ENCODE measurements around the gene SPRY1. TPM values are rescaled to one million over a fixed set of nuclear protein-coding genes. Genes with fewer than 3 reads are reported as not detected.
A peak's percentile ranks its signal among the peaks of the same experiment; 100 is the strongest.

Gene SPRY1
- total RNA-seq, 2 experiments from 2014 or later = 46.3 to 51.3 TPM

DNA sequence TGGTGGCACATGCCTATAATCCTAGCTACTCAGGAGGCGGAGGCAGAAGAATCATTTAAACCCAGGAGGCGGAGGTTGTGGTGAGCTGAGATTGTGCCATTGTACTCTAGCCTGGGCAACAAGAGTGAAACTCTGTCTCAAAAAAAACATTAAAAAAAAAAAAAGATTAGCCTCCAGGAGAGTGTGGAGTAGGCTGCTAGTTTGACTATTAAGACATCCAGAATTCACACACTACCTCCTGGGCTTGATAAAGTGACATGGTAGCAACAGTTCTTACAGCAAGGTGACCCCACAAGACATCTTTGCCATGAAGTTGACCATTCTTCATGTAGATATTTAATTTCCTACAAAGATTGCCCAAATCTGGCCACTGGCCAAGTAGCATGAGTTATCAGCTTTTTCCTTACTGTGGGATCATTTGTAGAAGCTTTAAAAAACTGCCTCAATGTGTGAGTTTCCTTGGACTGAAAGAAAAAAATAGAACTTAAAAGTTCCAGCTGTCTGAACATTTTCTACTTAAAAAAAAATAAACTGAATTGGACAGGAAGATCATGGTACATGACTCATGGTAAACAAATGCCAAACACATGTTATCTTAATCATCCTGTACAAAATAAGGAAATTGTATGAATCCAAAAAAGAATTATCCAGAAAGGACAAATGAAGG lies 35.3 kb upstream of the SPRY1 start:
- DNase-seq (no peak), ATAC-seq (ENCODE audit: low read depth) (no peak)
- Mint-ChIP-seq H3K36me3 (no peaks in the 10 kb centered on the region), H3K27me3 (peaks cover 4% of the 10 kb centered on the region), H3K27ac (no peak overlapping the region), H3K4me3 (no peak overlapping the region), H3K4me1 (peaks cover 4% of the 10 kb centered on the region), H3K9me3 (peaks cover 2% of the 10 kb centered on the region)
- POLR2A ChIA-PET = no interaction called here

DNA sequence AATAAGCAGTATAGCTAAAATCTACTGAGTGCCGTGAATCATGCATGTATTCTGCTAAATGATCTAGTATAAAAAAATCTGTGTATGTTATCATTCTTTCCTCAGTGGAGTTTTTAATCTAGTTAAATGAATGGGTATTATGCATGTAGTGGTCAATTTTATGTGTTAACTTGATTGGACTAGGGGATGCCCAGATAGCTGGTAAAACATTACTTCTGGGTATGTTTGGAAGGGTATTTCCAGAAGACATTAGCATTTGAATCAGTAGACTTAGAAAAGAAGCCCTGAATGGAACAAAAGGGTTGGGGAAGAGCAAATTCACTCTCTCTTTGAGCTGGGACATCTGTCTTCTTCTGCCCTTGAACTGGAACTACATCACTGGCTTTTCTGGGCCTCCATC lies 34.5 kb upstream of the SPRY1 start:
- peaks cover 4% of the 10 kb centered on the region for H3K4me1 Mint-ChIP-seq
- DNase-seq (no peak), ATAC-seq (ENCODE audit: low read depth) (no peak)
- H3K9me3 Mint-ChIP-seq = peaks cover 2% of the 10 kb centered on the region
- no peaks in the 10 kb centered on the region for H3K36me3 Mint-ChIP-seq
- H3K27ac Mint-ChIP-seq = no peak overlapping the region
- POLR2A ChIA-PET = no interaction called here
- no peak overlapping the region for H3K4me3 Mint-ChIP-seq
- peaks cover 3% of the 10 kb centered on the region for H3K27me3 Mint-ChIP-seq

DNA sequence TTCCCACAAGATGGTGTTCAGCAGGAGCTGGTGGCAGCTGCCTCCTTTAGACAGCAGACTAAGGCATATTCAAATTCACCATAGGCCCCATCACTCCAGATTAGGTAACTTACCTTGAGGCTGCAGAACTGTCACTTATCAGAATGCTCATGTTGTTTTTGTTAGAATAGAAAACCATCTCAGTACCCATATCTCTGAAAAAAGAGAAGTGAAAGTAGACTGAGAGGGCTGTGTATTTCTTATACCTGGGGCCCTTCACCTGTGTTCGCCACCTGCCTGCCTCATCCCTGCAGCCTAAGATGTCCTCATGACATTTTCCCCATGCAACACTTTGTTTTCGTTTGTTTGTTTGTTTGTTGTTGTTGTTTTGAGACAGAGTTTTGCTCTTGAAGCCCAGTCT lies 32.9 kb upstream of the SPRY1 start:
- POLR2A ChIA-PET = no interaction called here
- H3K9me3 Mint-ChIP-seq = peaks cover 2% of the 10 kb centered on the region
- no peak overlapping the region for H3K4me3 Mint-ChIP-seq
- H3K27ac Mint-ChIP-seq = no peak overlapping the region
- H3K27me3 Mint-ChIP-seq = no peaks in the 10 kb centered on the region
- ATAC-seq (ENCODE audit: low read depth) = no peak
- peaks cover 4% of the 10 kb centered on the region for H3K4me1 Mint-ChIP-seq
- H3K36me3 Mint-ChIP-seq = no peaks in the 10 kb centered on the region
- no peak for DNase-seq

DNA sequence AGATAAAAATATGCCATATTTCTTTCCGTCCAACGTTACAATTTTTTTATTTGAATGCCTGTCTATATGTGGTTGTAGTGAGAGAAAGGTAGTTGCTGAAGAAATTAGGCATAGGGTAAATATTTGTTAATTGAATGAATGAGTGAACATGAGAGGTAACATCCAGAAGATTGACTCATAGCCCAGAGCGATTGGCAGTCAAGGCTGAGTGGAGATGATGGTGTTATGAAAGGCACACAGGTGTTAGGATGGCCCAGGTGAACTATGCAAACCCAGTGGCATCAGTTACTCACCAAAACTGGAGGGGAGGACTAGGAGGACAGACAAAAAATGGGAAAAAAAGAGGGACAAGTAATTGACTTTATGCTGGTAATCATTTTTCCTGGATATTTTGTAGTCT lies 31.7 kb upstream of the SPRY1 start:
- Mint-ChIP-seq H3K27ac (no peak overlapping the region), H3K4me1 (no peaks in the 10 kb centered on the region), H3K4me3 (no peak overlapping the region), H3K36me3 (no peaks in the 10 kb centered on the region), H3K9me3 (no peaks in the 10 kb centered on the region), H3K27me3 (no peaks in the 10 kb centered on the region)
- ATAC-seq (ENCODE audit: low read depth) (no peak), DNase-seq (no peak)
- POLR2A ChIA-PET = no interaction called here

DNA sequence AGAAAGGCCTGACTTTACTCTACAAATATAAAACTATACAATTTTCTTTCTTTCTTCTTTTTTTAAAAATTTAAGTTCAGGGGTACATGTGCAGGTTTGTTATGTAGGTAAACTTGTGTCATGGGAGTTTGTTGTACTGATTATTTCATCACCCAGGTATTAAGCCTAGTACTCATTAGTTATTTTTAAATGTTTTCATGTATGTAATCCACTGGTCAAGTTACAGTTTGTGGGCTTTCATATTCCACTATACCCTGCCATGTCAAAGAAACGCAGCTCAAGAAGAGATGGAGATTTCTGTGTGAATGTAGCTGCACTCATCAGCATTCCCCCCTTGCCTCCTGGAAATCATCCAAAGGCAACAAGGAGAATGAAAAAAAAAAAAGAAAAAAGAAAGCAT lies 31.2 kb upstream of the SPRY1 start:
- ATAC-seq (ENCODE audit: low read depth) (no peak), DNase-seq (no peak)
- no peaks in the 10 kb centered on the region for H3K36me3 Mint-ChIP-seq
- POLR2A ChIA-PET = no interaction called here
- no peak overlapping the region for H3K27ac Mint-ChIP-seq
- H3K4me3 Mint-ChIP-seq = no peak overlapping the region
- no peaks in the 10 kb centered on the region for H3K9me3 Mint-ChIP-seq
- no peaks in the 10 kb centered on the region for H3K27me3 Mint-ChIP-seq
- no peaks in the 10 kb centered on the region for H3K4me1 Mint-ChIP-seq

DNA sequence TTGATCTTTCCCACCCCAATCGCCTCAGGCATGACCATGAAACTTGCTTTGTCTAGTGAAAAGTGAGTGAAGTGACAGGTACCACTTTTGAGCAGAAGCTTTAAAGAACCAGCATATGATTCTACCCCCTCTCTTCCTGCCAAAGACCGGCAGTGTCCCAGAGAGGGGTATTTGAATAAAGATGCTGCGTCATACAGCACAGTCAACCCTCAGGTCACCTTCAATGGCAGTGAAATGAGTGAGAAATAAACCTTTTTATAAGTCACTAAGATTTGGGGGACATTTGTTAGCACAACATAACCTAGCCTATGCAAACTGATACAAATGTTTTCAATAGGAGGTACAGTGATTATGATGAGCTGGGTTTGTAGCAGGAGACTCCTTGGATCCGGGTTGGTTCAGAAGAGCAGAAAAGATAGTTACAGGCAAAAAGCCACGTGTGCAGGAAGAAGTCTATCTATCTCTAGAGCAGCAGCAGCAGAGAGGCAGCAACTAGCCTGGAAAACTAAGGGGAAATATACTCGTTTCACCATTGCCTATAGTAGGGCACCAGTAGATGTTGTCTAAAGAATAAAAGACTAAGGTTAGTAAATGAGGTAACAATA lies 30.3 kb upstream of the SPRY1 start:
- DNase-seq (no peak), ATAC-seq (ENCODE audit: low read depth) (no peak)
- Mint-ChIP-seq H3K9me3 (no peaks in the 10 kb centered on the region), H3K27ac (no peak overlapping the region), H3K27me3 (no peaks in the 10 kb centered on the region), H3K36me3 (no peaks in the 10 kb centered on the region), H3K4me3 (no peak overlapping the region), H3K4me1 (no peaks in the 10 kb centered on the region)
- POLR2A ChIA-PET = no interaction called here

DNA sequence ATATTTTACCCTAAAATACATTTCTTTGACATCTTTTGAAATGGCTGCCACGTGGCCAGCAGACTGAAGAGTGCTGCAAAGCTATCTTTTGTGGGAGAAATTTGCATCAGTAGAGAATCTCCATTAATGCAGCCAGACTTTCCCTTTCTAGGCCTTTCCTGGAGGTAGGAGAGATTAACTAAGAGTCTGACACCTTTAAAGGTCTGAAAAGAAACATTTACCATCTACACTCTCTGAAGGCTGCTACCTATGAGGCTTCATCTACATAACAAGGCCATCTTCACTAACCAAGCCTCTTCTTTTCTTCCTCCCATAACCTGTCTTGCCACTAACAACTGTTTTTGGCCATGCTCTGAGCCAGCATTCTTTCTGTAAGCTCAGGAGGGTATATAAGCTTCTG lies 17.8 kb upstream of the SPRY1 start:
- Mint-ChIP-seq H3K27ac (no peak overlapping the region), H3K4me1 (peaks cover 3% of the 10 kb centered on the region), H3K36me3 (no peaks in the 10 kb centered on the region), H3K4me3 (no peak overlapping the region), H3K9me3 (peaks cover 1% of the 10 kb centered on the region), H3K27me3 (peaks cover 18% of the 10 kb centered on the region)
- DNase-seq (no peak), ATAC-seq (ENCODE audit: low read depth) (no peak)
- POLR2A ChIA-PET = no interaction called here

DNA sequence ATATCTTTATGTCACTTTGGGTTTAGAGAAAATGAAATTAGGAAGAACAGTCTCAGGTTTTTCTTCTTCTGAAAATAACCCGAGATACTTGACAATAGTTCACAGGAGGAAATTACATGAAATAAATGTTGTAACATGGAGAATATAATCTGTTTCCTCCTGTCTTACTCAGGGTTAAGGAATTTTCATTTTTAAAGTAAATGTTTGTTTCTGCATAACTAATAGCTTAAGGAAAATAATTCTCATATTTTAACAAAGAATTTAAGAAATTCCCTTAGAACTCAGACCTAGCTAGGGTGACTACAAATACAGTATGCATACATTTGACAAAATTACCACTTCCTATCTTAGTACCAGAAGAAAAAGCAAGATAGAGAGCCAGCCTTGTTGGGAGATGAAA lies 17.2 kb upstream of the SPRY1 start:
- DNase-seq (no peak), ATAC-seq (ENCODE audit: low read depth) (no peak)
- Mint-ChIP-seq H3K36me3 (no peaks in the 10 kb centered on the region), H3K27ac (no peak overlapping the region), H3K9me3 (peaks cover under 1% of the 10 kb centered on the region), H3K27me3 (peaks cover 18% of the 10 kb centered on the region), H3K4me3 (no peak overlapping the region), H3K4me1 (peaks cover 3% of the 10 kb centered on the region)
- POLR2A ChIA-PET = no interaction called here

DNA sequence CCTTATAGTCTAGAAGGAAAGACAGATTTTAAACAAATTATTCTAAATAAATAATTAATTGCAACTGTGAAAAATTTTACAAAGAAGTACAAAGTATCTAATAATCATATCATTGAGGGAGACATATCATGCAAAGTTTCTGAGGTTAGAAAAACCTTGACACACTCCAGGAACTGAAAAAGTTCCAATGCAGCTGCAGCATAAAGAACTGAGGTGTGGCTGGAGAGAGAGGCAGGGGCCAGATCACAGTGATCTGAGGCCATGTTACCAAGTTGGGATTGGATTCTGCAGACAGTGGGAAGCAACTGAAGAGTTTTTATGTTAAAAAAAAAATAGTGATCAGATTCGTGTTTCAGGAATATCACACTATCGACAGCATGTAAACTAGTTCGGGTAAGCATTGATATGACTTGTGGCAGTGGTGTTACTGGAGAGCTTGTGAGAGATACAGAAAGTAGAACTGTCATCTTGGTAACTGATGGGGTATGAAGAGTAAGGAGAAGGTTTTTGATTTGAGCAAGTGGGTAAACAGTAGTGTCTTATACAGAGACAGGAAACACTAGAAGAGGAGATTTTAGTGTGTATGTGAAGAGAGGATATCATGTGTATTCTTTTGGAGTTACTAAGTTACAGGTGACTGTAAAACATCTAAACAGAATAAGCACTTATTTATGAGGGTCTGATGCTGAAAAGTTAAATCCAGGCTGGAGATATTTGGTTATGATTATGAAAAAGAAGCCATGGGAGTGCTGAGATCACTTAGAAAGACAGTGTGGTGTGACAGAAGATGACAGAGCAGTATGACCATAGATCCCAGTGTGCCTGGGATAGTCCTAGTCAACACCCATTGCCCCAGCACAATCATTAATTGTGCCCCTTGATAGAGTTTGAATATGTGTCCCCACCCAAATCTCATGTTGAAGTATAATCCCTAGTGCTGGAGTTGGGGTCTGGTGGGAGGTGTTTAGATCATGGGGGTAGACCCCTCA lies 15.6 kb upstream of the SPRY1 start:
- POLR2A ChIA-PET = no interaction called here
- DNase-seq (no peak), ATAC-seq (ENCODE audit: low read depth) (no peak)
- Mint-ChIP-seq H3K9me3 (no peaks in the 10 kb centered on the region), H3K27ac (no peak overlapping the region), H3K4me1 (peaks cover 3% of the 10 kb centered on the region), H3K27me3 (peaks cover 13% of the 10 kb centered on the region), H3K36me3 (no peaks in the 10 kb centered on the region), H3K4me3 (no peak overlapping the region)

DNA sequence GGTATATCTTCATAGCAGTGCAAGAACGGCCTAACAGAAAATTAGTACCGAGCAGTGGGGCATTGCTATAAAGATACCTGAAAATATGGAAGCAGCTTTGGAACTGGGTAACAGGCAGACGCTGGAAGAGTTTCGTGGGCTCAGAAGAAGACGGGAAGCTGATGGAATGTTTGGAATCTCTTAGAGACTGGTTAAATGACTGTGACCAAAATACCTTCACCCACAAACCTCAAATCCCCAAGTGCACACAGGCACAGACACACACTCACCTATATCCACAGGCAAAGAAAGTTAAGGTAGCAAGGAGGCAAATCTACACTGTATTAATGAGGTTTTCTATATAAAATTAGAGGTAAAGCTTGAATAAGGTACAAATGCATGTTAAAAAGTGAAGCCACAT lies 14.6 kb upstream of the SPRY1 start:
- Mint-ChIP-seq H3K4me1 (peaks cover 3% of the 10 kb centered on the region), H3K36me3 (no peaks in the 10 kb centered on the region), H3K4me3 (no peak overlapping the region), H3K27ac (no peak overlapping the region), H3K27me3 (peaks cover 12% of the 10 kb centered on the region), H3K9me3 (no peaks in the 10 kb centered on the region)
- DNase-seq = no peak
- POLR2A ChIA-PET = no interaction called here
- ATAC-seq (ENCODE audit: low read depth) = no peak

DNA sequence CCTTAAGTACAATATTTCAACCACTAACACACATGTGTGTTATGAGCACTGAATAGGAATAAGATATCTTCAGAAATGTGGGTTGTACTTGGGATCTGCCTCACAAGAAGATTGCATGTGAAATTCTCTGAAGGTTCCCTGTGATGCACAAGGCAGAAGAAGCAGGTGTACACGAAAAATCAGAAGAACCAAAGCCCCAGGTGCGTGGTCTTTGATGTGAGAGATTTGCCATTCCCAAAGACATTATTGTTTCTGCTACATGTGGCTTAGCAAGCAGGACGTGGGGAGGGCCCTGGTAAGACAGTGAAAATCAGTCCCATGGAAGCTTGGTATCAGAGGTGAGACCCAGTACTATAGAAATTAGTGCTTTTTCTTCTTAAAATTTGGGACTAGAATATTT lies 13.0 kb upstream of the SPRY1 start:
- POLR2A ChIA-PET = no interaction called here
- ATAC-seq (ENCODE audit: low read depth) (no peak), DNase-seq (no peak)
- no peaks in the 10 kb centered on the region for H3K36me3 Mint-ChIP-seq
- no peak overlapping the region for H3K27ac Mint-ChIP-seq
- H3K4me1 Mint-ChIP-seq = peaks cover 3% of the 10 kb centered on the region
- H3K27me3 Mint-ChIP-seq = peaks cover 10% of the 10 kb centered on the region
- no peak overlapping the region for H3K4me3 Mint-ChIP-seq
- no peaks in the 10 kb centered on the region for H3K9me3 Mint-ChIP-seq

DNA sequence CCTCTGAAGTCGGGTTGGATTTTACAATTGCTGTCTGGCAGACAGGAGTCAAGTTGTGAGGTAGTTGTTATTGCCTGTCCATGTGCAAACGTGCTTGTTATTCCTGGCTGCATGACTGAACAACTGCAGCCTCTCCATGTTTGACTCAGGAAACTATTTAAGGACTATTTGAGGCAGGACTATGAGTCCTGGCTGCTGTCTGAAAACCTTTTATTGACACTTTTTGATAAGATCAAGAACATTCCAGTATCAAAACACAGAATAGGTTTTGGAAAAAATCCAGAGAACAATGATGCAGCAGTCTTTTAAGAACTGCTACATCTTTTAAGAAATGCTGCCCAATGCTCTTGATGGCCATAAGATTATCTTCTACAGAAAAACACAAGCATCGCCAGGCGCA lies 10.0 kb upstream of the SPRY1 start:
- Mint-ChIP-seq H3K27ac (no peak overlapping the region), H3K4me1 (peaks cover 2% of the 10 kb centered on the region), H3K9me3 (no peaks in the 10 kb centered on the region), H3K27me3 (peaks cover 15% of the 10 kb centered on the region), H3K36me3 (no peaks in the 10 kb centered on the region), H3K4me3 (no peak overlapping the region)
- POLR2A ChIA-PET = no interaction called here
- ATAC-seq (ENCODE audit: low read depth) (no peak), DNase-seq (no peak)

DNA sequence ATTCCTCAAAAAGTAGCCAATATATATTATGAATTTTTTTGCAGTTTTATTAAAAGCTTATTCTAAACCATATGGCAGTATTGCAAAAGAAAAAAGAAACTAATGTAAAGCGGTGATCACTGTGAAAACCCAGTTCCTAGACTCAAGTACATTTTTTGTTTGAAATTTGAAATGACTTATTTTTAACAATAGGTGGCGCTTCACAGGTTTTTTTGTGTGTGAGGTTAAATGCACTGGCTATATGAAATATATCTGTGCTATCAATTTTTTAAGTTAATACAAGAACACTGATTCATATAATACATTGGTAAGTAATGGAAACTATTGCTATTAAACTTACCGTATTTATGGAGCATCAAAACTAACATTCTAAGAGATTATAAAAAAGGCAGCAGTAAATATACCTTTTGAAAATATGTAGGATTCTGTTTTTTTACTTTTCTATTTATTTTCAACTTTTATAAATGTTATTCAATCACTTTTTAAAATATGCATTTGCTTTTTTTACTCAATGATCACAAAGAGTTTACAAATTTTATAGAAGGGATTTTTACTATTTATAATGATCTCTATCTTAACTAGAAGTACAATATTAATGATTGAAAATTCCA lies 5.6 kb upstream of the SPRY1 start:
- ATAC-seq (ENCODE audit: low read depth) (peak; percentile 22), DNase-seq (no peak)
- H3K4me1 Mint-ChIP-seq = peaks cover 3% of the 10 kb centered on the region
- H3K4me3 Mint-ChIP-seq = no peak overlapping the region
- H3K27me3 Mint-ChIP-seq = peaks cover 10% of the 10 kb centered on the region
- H3K9me3 Mint-ChIP-seq = no peaks in the 10 kb centered on the region
- POLR2A ChIA-PET = no interaction called here
- H3K27ac Mint-ChIP-seq = no peak overlapping the region
- no peaks in the 10 kb centered on the region for H3K36me3 Mint-ChIP-seq

All from activated naive CD8-positive, alpha-beta T cell treated with anti-CD3 and anti-CD28 coated beads, Interleukin-2, amount 10 ng/mL, durations not matched to agents 7 days and 5 days (primary cell).